ENCODE measurements around the gene CSTPP1. TPM values are rescaled to one million over a fixed set of nuclear protein-coding genes. Genes with fewer than 3 reads are reported as not detected.

The CSTPP1 gene
- total and polyA plus RNA-seq, 2 donors (not counting 1 experiment from before 2014, with no cell fraction given) = 15.5 to 34.1 TPM

GRCh38 chr11:46913484-46913883, 23.1 kb upstream of the CSTPP1 start:
- DNase-seq (ENCODE audit: low read depth in 2 of 2) = no peak
- Histone ChIP-seq H3K4me3 (replicated peaks in 1 of 4; ENCODE audit: control extremely low read depth in 1 of 4, insufficient read depth in 1 of 4, low read depth in 3 of 4, low read length in 4 of 4) (no peak overlapping the region), H4K20me1 (ENCODE audit: control insufficient read depth, extremely low read depth, insufficient read depth, low read length) (no peaks in the 10 kb centered on the region), H2AFZ (ENCODE audit: low read length) (no peak overlapping the region), H3K9ac (ENCODE audit: insufficient read depth, low read length) (no peak overlapping the region), H3K4me1 (ENCODE audit: control insufficient read depth, extremely low read depth, insufficient read depth, low read length) (peaks cover 10% of the 10 kb centered on the region), H3K36me3 (ENCODE audit: control insufficient read depth, insufficient read depth, low read length) (no peaks in the 10 kb centered on the region), H3K9me3 (ENCODE audit: control insufficient read depth, insufficient read depth, low read depth, low read length) (no peaks in the 10 kb centered on the region), H3K27ac (ENCODE audit: insufficient read depth, low read length) (no peak overlapping the region), H3K27me3 (ENCODE audit: control insufficient read depth, insufficient read depth, low read length) (no peaks in the 10 kb centered on the region), H3K79me2 (ENCODE audit: control insufficient read depth, insufficient read depth, low read length) (no peaks in the 10 kb centered on the region), H3K4me2 (ENCODE audit: extremely low read depth, insufficient read depth, low read length) (no peak overlapping the region)
- TF ChIP-seq CTCF (conservative IDR thresholded peaks at IDR 0.05 in 1 of 2, IDR thresholded peaks at IDR 0.05 in 1 of 2; ENCODE audit: low read depth in 1 of 2, low read length in 2 of 2) (no peak), EZH2 (IDR thresholded peaks at IDR 0.05; ENCODE audit: low read length, missing control alignments) (no peak)

GRCh38 chr11:46914363-46914762, 22.2 kb upstream of the CSTPP1 start:
- DNase-seq (ENCODE audit: low read depth in 2 of 2) = peak; percentile 39 to 47
- no peak for TF ChIP-seq CTCF (conservative IDR thresholded peaks at IDR 0.05 in 1 of 2, IDR thresholded peaks at IDR 0.05 in 1 of 2; ENCODE audit: low read depth in 1 of 2, low read length in 2 of 2)
- TF ChIP-seq EZH2 (IDR thresholded peaks at IDR 0.05; ENCODE audit: low read length, missing control alignments) = no peak

GRCh38 chr11:46914910-46915309, 21.7 kb upstream of the CSTPP1 start:
- Histone ChIP-seq H3K27me3 (ENCODE audit: control insufficient read depth, insufficient read depth, low read length) (no peaks in the 10 kb centered on the region), H3K79me2 (ENCODE audit: control insufficient read depth, insufficient read depth, low read length) (no peaks in the 10 kb centered on the region), H3K4me1 (ENCODE audit: control insufficient read depth, extremely low read depth, insufficient read depth, low read length) (peaks cover 11% of the 10 kb centered on the region), H3K4me2 (ENCODE audit: extremely low read depth, insufficient read depth, low read length) (no peak overlapping the region), H3K9me3 (ENCODE audit: control insufficient read depth, insufficient read depth, low read depth, low read length) (no peaks in the 10 kb centered on the region), H2AFZ (ENCODE audit: low read length) (no peak overlapping the region), H3K36me3 (ENCODE audit: control insufficient read depth, insufficient read depth, low read length) (no peaks in the 10 kb centered on the region), H3K4me3 (replicated peaks in 1 of 4; ENCODE audit: control extremely low read depth in 1 of 4, insufficient read depth in 1 of 4, low read depth in 3 of 4, low read length in 4 of 4) (no peak overlapping the region), H4K20me1 (ENCODE audit: control insufficient read depth, extremely low read depth, insufficient read depth, low read length) (no peaks in the 10 kb centered on the region), H3K9ac (ENCODE audit: insufficient read depth, low read length) (no peak overlapping the region), H3K27ac (ENCODE audit: insufficient read depth, low read length) (no peak overlapping the region)
- no peak for TF ChIP-seq EZH2 (IDR thresholded peaks at IDR 0.05; ENCODE audit: low read length, missing control alignments)
- TF ChIP-seq CTCF (conservative IDR thresholded peaks at IDR 0.05 in 1 of 2, IDR thresholded peaks at IDR 0.05 in 1 of 2; ENCODE audit: low read depth in 1 of 2, low read length in 2 of 2) = no peak
- DNase-seq (ENCODE audit: low read depth in 2 of 2) = no peak

More at GRCh38 chr11:46914363-46914762, 22.2 kb upstream of the CSTPP1 start:
- Histone ChIP-seq H3K27ac (ENCODE audit: insufficient read depth, low read length) (no peak overlapping the region), H3K4me2 (ENCODE audit: extremely low read depth, insufficient read depth, low read length) (no peak overlapping the region), H3K27me3 (ENCODE audit: control insufficient read depth, insufficient read depth, low read length) (no peaks in the 10 kb centered on the region), H3K9ac (ENCODE audit: insufficient read depth, low read length) (no peak overlapping the region), H3K4me3 (replicated peaks in 1 of 4; ENCODE audit: control extremely low read depth in 1 of 4, insufficient read depth in 1 of 4, low read depth in 3 of 4, low read length in 4 of 4) (no peak overlapping the region), H3K4me1 (ENCODE audit: control insufficient read depth, extremely low read depth, insufficient read depth, low read length) (peaks cover 10% of the 10 kb centered on the region), H3K36me3 (ENCODE audit: control insufficient read depth, insufficient read depth, low read length) (no peaks in the 10 kb centered on the region), H2AFZ (ENCODE audit: low read length) (no peak overlapping the region), H3K9me3 (ENCODE audit: control insufficient read depth, insufficient read depth, low read depth, low read length) (no peaks in the 10 kb centered on the region), H4K20me1 (ENCODE audit: control insufficient read depth, extremely low read depth, insufficient read depth, low read length) (no peaks in the 10 kb centered on the region), H3K79me2 (ENCODE audit: control insufficient read depth, insufficient read depth, low read length) (no peaks in the 10 kb centered on the region)
